UCSD-AML1 (cell line): ENCODE results near the gene ZNF541.
A peak's percentile ranks its signal among the peaks of the same experiment; 100 is the strongest.

ENCODE experiments used
- DNase-seq: peaks from one replicate; lab custom pipeline; 2025; ENCODE audit not compliant: unreplicated experiment; lab: John Stamatoyannopoulos, UW

Gene ZNF541

GRCh38 chr19:47547199-47547598 lies 25.7 kb downstream of the ZNF541 start:
- DNase-seq = no peak

- DNase-seq = no peak
Observed at GRCh38 chr19:47545061-47545948, 27.6 kb downstream of the ZNF541 start.

- DNase-seq = no peak
Observed at GRCh38 chr19:47544476-47544875, 28.5 kb downstream of the ZNF541 start.

- no peak for DNase-seq
Observed at GRCh38 chr19:47544075-47544474, 28.9 kb downstream of the ZNF541 start.

- no peak for DNase-seq
Observed at GRCh38 chr19:47542030-47542475, 30.9 kb downstream of the ZNF541 start.

- no peak for DNase-seq
Observed at GRCh38 chr19:47541518-47541917, 31.4 kb downstream of the ZNF541 start.

- no peak for DNase-seq
Observed at GRCh38 chr19:47540748-47541147, 32.2 kb downstream of the ZNF541 start.

- DNase-seq = peak; percentile 22
Observed at GRCh38 chr19:47539747-47540311, 33.1 kb downstream of the ZNF541 start.

- DNase-seq = no peak
Observed at GRCh38 chr19:47538812-47539211, 34.1 kb downstream of the ZNF541 start.

GRCh38 chr19:47537493-47537892 lies 35.5 kb downstream of the ZNF541 start:
- no peak for DNase-seq

- no peak for DNase-seq
Observed at GRCh38 chr19:47534628-47535027, 38.3 kb downstream of the ZNF541 start.

GRCh38 chr19:47531640-47532387 lies 41.1 kb downstream of the ZNF541 start:
- DNase-seq = no peak

GRCh38 chr19:47529018-47529742 lies 43.8 kb downstream of the ZNF541 start:
- DNase-seq = no peak

- no peak for DNase-seq
Observed at GRCh38 chr19:47526798-47527197, 46.1 kb downstream of the ZNF541 start.

- peak; percentile 25 for DNase-seq
Observed at GRCh38 chr19:47523473-47523872, 49.5 kb downstream of the ZNF541 start.
